ENCODE data around the gene ZNF532.

DNA sequence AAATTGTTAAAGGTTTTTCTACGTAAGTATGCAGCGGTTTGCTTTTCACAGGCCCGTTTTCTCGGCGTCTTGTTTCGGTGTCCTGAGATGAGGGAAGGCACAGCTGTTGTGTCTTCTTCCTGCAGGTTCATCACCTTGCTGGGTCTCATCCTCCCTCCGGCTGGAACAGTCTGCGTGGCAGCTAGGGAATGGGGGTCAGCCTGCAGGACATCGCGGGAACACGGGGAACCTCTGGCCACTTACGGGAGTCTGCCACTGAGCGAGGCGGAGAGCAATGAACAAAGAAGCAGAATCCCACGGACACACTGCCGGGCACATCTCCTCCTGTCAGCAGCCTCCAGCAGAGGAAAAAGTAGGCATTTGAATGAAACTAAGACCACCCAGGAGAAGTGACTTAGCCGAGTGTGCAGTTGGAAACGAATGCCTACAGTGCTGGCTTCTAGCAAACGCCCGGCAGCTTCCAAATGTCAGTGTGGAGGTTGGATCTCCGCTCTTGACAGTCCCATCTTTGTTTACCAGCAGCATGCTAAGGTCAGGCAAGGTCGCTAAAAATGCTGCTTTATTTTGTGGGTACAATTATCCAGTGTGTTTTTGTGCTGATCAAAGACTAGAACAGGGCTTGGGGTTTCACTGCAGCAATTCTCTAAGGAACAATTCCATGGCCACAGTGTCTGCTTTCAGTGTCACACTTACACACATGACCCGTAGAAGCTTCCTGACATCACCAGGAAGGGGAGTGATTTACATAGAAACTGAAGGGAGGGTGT is 165.2 kb downstream of the ZNF532 start:
- TF ChIP-seq, protein P1, sequence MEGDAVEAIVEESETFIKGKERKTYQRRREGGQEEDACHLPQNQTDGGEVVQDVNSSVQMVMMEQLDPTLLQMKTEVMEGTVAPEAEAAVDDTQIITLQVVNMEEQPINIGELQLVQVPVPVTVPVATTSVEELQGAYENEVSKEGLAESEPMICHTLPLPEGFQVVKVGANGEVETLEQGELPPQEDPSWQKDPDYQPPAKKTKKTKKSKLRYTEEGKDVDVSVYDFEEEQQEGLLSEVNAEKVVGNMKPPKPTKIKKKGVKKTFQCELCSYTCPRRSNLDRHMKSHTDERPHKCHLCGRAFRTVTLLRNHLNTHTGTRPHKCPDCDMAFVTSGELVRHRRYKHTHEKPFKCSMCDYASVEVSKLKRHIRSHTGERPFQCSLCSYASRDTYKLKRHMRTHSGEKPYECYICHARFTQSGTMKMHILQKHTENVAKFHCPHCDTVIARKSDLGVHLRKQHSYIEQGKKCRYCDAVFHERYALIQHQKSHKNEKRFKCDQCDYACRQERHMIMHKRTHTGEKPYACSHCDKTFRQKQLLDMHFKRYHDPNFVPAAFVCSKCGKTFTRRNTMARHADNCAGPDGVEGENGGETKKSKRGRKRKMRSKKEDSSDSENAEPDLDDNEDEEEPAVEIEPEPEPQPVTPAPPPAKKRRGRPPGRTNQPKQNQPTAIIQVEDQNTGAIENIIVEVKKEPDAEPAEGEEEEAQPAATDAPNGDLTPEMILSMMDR (IDR thresholded peaks at IDR 0.05), result no peak
- TF ChIP-seq POLR2A (IDR thresholded peaks at IDR 0.05), result no peak
- no peak for TF ChIP-seq POLR2AphosphoS5 (IDR thresholded peaks at IDR 0.05; ENCODE audit: insufficient read depth in 1 of 2, low read depth in 1 of 2)
